GM13976 (cell line): Measurements from ENCODE around the gene INTS6.

Experiments used
- DNase-seq: peaks from one replicate; pipeline ENCODE4 v3.0.0; 2012; ENCODE audit warnings: low spot score
- in situ Hi-C: fragments of 300-500 bp; cut with MboI; formaldehyde crosslinking; loops from one replicate; pipeline ENCODE4 v1.12.0; 2022; ENCODE audit warnings: low sequenced_read_pairs, mixed read lengths, inconsistent platforms; ENCODE audit not compliant: unreplicated experiment
- TF ChIP-seq, protein P1 (sequence below): IDR thresholded peaks from 2 replicates; pipeline ENCODE4 v1.5.1; 2012; ENCODE audit warnings: borderline replicate concordance, mild to moderate bottlenecking; ENCODE audit not compliant: insufficient read depth; ENCODE audit errors: extremely low read depth, missing control alignments, control extremely low read depth

INTS6 gene

DNA sequence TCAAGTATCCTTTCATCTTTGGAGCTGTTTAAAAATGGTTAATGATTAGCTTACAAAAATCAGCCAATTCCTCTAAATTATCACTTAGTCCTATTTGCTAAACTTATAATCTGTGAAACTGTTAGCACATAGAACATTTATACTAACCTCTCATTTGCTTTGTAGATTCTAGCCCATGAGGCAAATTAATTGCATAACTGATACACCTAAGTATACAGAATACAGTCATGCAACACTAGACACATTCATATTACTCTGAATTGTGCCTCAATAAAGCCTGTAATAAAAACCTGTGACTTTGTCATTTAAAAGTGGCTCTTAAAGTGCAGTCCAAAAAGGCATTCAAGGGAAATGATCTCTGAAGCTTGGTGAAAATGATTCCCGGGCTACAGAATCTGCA lies 92.3 kb downstream of the INTS6 start:
- no peak for DNase-seq
- in situ Hi-C loops, result no loop called here
- TF ChIP-seq, protein P1, sequence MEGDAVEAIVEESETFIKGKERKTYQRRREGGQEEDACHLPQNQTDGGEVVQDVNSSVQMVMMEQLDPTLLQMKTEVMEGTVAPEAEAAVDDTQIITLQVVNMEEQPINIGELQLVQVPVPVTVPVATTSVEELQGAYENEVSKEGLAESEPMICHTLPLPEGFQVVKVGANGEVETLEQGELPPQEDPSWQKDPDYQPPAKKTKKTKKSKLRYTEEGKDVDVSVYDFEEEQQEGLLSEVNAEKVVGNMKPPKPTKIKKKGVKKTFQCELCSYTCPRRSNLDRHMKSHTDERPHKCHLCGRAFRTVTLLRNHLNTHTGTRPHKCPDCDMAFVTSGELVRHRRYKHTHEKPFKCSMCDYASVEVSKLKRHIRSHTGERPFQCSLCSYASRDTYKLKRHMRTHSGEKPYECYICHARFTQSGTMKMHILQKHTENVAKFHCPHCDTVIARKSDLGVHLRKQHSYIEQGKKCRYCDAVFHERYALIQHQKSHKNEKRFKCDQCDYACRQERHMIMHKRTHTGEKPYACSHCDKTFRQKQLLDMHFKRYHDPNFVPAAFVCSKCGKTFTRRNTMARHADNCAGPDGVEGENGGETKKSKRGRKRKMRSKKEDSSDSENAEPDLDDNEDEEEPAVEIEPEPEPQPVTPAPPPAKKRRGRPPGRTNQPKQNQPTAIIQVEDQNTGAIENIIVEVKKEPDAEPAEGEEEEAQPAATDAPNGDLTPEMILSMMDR, result no peak

DNA sequence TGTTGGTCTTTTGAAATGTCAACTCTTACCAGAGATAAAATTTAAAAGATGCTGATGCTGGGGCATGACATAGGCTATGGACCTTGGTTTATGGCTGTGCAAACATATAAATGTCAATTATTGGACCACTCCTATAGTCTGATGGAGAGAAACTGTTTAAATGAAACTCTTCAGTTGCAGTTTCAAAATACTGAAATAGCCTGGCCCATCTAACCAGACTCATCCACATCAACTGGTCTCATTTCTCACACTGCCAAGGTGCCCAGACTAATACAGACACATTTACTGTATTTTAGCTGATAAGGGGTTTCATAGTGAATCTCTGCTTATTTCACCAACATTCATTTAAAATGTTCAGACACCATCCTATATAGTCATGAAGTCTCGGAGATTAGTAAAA lies 93.5 kb downstream of the INTS6 start:
- TF ChIP-seq, protein P1, result no peak
- in situ Hi-C loops, result no loop called here
- DNase-seq, result no peak

DNA sequence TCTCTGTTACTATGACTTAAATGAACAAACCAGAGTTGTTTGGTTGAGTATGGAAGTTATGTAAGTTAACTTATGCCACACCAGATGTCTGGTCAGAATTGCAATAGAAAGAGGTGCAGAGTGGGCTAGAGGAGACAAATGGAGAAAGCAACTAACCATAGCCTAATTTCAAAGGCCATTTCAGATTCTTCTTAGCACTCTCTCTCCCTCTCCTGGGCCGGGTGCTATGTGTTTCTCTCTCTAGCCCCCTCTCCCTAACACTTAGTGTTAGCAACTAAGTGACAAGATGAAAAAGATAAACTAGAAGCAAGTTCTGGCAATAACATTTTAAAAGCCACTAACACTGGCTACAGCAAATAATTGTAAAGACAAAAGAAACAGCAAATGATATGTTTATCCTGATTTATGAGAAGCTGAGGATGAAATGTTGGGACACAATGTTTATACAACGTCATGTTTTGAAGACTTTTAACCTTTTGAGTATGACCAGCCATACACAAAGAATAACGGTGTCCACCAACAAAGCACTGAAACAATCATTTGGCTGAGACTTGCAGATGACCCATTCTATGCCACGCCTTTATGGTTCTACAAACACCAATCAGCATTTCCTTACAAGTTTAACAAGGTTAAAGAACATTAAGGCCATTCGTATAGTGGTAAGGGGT lies 94.8 kb downstream of the INTS6 start:
- in situ Hi-C loops, result no loop called here
- TF ChIP-seq, protein P1, result no peak
- no peak for DNase-seq

DNA sequence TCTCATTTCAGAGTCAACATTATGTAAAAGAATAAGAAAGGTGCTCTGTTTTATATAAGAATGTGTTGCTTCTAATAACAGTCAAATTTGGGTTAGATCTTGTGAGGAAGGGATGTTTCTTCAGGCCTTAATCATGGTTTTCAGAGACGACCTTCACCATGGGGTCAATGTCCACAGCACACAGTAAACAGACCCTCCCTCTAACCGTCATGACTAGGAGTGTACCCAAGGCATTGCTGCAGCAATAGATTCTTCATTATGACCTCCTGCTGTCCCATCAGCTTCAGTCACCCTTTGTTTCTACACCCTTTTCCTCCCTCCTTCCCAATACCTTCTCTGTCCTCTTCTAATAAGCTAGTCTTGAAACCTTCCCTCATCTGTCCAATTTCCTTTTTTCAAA lies 97.6 kb downstream of the INTS6 start:
- in situ Hi-C loops, result no loop called here
- DNase-seq, result no peak
- TF ChIP-seq, protein P1, result no peak

DNA sequence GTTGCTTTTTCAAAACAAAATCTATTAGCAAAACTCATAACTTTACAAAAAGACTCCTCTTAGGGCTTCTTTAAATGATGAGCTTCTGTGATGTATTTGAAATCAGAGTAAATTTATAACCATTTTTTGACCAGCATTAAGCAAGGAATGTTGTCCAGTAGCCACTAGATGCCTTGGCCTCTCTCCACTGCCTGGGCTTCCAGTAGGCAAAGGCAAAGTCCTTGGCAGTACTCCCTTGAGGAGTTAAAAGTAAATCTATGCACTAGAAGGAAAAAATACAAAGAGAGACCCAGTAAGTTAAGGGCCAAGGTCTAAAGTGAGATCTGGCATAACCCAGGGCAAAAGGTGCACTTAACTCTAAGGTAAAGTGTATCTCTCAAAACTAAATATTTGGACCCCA lies 103.8 kb downstream of the INTS6 start:
- TF ChIP-seq, protein P1, result no peak
- no peak for DNase-seq
- in situ Hi-C loops, result no loop called here

DNA sequence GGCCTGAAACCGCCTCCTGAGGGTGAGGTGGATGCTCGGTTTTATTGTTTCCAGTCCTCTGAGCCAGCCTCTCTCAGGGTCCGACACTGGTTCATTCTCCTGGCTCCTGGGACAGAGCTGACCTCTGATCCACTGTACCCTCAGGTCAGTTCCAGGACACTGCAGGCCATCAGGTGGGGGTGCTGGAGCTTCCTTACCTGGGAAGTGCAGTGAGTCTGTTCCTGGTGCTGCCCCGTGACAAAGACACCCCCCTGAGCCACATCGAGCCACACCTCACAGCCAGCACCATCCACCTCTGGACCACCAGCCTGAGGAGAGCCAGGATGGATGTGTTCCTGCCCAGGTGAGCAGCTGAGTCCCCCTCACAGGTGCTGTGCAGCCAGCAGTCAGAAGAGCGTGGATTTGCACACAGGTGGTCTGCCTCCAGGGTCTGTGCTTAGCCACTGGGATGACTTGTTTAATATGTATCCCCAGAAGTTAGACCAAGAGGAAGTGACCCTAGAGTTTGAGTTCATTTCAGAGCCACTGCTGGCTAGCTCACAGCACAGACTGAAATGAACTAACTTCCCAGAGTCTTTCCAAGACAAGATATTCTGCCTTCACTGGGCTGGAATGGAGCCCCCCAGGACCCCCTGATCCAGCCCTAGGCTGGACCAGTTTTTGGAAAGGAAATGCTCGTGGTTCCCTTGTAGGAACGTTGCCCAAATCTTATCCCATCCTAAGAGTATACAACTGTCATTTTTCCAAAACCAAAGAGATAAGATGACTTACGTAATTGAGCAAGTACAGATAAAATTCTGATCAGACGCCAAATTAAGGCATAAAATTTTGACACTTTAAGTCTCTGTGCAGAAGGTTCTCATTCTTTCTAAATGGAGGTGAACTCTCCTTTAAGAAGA lies 104.5 kb downstream of the INTS6 start:
- TF ChIP-seq, protein P1, result no peak
- DNase-seq, result no peak
- in situ Hi-C loops, result no loop called here
